GM23338 (cell line): ENCODE measurements around the gene CCNA1. TPM values are rescaled to one million over a fixed set of nuclear protein-coding genes. Genes with fewer than 3 reads are reported as not detected.

Source experiments
- ATAC-seq: fragments of 200-7000 bp; cut with Tn5 transposase; 3 replicates; pipeline ENCODE4 v1.9.1; 2020
- DNase-seq: peaks from one replicate; pipeline ENCODE4 v3.0.0-alpha.2; 2015; ENCODE audit warnings: low spot score
- H2AFZ ChIP-seq: fragments of 200-600 bp; sonication (generic); 2 replicates; pipeline ENCODE4 v1.8.0; 2016; ENCODE audit warnings: antibody characterized with exemption, mild to moderate bottlenecking, moderate library complexity
- H3F3A ChIP-seq: fragments of 200-600 bp; sonication (generic); replicated peaks from 2 replicates; pipeline ENCODE4 v1.8.0; 2017; ENCODE audit warnings: antibody characterized with exemption, mixed run types, low read depth
- H3K27ac ChIP-seq: fragments of 200-600 bp; sonication (generic); 2 replicates; pipeline ENCODE4 v1.6.1; 2016; ENCODE audit warnings: low read depth
- H3K27me3 ChIP-seq: fragments of 200-600 bp; sonication (generic); 2 replicates; pipeline ENCODE4 v1.8.0; 2016; ENCODE audit warnings: mild to moderate bottlenecking, mixed run types, moderate library complexity; ENCODE audit not compliant: insufficient read depth
- H3K36me3 ChIP-seq: fragments of 200-600 bp; sonication (generic); 2 replicates; pipeline ENCODE4 v1.8.0; 2016; ENCODE audit warnings: mild to moderate bottlenecking; ENCODE audit not compliant: insufficient read depth
- H3K4me1 ChIP-seq: fragments of 200-600 bp; sonication (generic); 2 replicates; pipeline ENCODE4 v1.8.0; 2016; ENCODE audit warnings: mild to moderate bottlenecking, moderate library complexity; ENCODE audit not compliant: insufficient read depth
- H3K4me2 ChIP-seq: fragments of 200-600 bp; sonication (generic); 2 replicates; pipeline ENCODE4 v1.7.1; 2017; ENCODE audit warnings: mixed run types
- H3K4me3 ChIP-seq: fragments of 200-600 bp; sonication (generic); 2 replicates; pipeline ENCODE4 v1.6.1; 2016; ENCODE audit warnings: mixed run types
- H3K79me2 ChIP-seq: fragments of 200-600 bp; sonication (generic); replicated peaks from 2 replicates; pipeline ENCODE4 v1.8.0; 2017; ENCODE audit warnings: mild to moderate bottlenecking; ENCODE audit not compliant: insufficient read depth
- H3K9me2 ChIP-seq: fragments of 200-600 bp; sonication (generic); 2 replicates; pipeline ENCODE4 v1.8.0; 2017; ENCODE audit not compliant: insufficient read depth
- H4K20me1 ChIP-seq: fragments of 200-600 bp; sonication (generic); replicated peaks from 2 replicates; pipeline ENCODE4 v1.8.0; 2017; ENCODE audit warnings: mild to moderate bottlenecking; ENCODE audit not compliant: insufficient read depth
- H3K27ac Mint-ChIP-seq: 2 replicates; pipeline ENCODE4 v1.8.0; 2020; ENCODE audit warnings: inconsistent platforms, mild to moderate bottlenecking, moderate library complexity, mixed read lengths
- H3K27me3 Mint-ChIP-seq: 3 replicates; pipeline ENCODE4 v1.8.0; 2022; ENCODE audit warnings: low read depth, mild to moderate bottlenecking, moderate library complexity, mixed read lengths, inconsistent platforms; ENCODE audit not compliant: insufficient read depth, poor library complexity
- H3K36me3 Mint-ChIP-seq: 3 replicates; pipeline ENCODE4 v1.8.0; 2021; ENCODE audit warnings: low read depth, mild to moderate bottlenecking, inconsistent platforms, moderate library complexity, mixed read lengths
- H3K4me1 Mint-ChIP-seq: 3 replicates; pipeline ENCODE4 v1.8.0; 2020; ENCODE audit warnings: mild to moderate bottlenecking, inconsistent platforms, mixed read lengths
- H3K4me3 Mint-ChIP-seq: 3 replicates; pipeline ENCODE4 v1.8.0; 2021; ENCODE audit warnings: moderate library complexity, mild to moderate bottlenecking, inconsistent platforms, mixed read lengths
- H3K9me3 Mint-ChIP-seq: 3 replicates; pipeline ENCODE4 v1.8.0; 2020; ENCODE audit warnings: moderate library complexity, mild to moderate bottlenecking, inconsistent platforms, mixed read lengths
- CREB1 ChIP-seq: fragments of 250-450 bp; sonication (Bioruptor Pico); IDR thresholded peaks from 2 replicates; pipeline ENCODE4 v1.5.0; 2020; ENCODE audit warnings: low read depth, mild to moderate bottlenecking, moderate library complexity
- EZH2 ChIP-seq: fragments of 200-600 bp; sonication (generic); IDR thresholded peaks from one replicate; pipeline ENCODE4 v1.8.0; 2017; ENCODE audit warnings: antibody characterized with exemption, mild to moderate bottlenecking, low read depth; ENCODE audit not compliant: unreplicated experiment
- EZH2phosphoT487 ChIP-seq: fragments of 200-600 bp; sonication (generic); IDR thresholded peaks from one replicate; pipeline ENCODE4 v1.8.1; 2018; ENCODE audit warnings: antibody characterized with exemption; ENCODE audit not compliant: unreplicated experiment
- JUNB ChIP-seq: IDR thresholded peaks from one replicate; pipeline ENCODE4 v1.6.1; 2016; ENCODE audit warnings: antibody characterized with exemption; ENCODE audit not compliant: unreplicated experiment
- NANOG ChIP-seq: IDR thresholded peaks from 2 replicates; pipeline ENCODE4 v1.6.1; 2016; ENCODE audit warnings: antibody characterized with exemption, borderline replicate concordance
- POLR2AphosphoS5 ChIP-seq: IDR thresholded peaks from 2 replicates; pipeline ENCODE4 v1.6.1; 2016; ENCODE audit warnings: antibody characterized with exemption, low read depth
- STAT1 ChIP-seq: IDR thresholded peaks from one replicate; pipeline ENCODE4 v1.6.1; 2016; ENCODE audit warnings: antibody characterized with exemption; ENCODE audit not compliant: unreplicated experiment
- ZNF114 ChIP-seq: fragments of 250-450 bp; sonication (Bioruptor Pico); IDR thresholded peaks from 2 replicates; pipeline ENCODE4 v1.5.0; 2020; ENCODE audit warnings: mild to moderate bottlenecking, moderate library complexity
- ZNF331 ChIP-seq: fragments of 250-450 bp; sonication (Bioruptor Pico); IDR thresholded peaks from 2 replicates; pipeline ENCODE4 v1.5.0; 2020; ENCODE audit warnings: low read depth, mild to moderate bottlenecking, moderate library complexity
- polyA plus RNA-seq: library from polyadenylated mRNA; unstranded; fragments of >200 nt; fragmentation: Nextera tagmentation; extraction: Ambion mirVana; gene quantifications from 2 replicates; pipeline ENCODE4 v1.2.1, GENCODE V29; 2016
- total RNA-seq: library from RNA; depleted of rRNA; stranded (reverse); fragments of >200 nt; shearing (Covaris generic); gene quantifications from 2 replicates; pipeline ENCODE4 v1.2.3, GENCODE V29; 2014
- TF ChIP-seq, protein P1 (sequence below): IDR thresholded peaks from 2 replicates; pipeline ENCODE4 v1.6.1; 2016; ENCODE audit warnings: antibody characterized with exemption
- TF ChIP-seq, protein P2 (sequence below): fragments of 250-450 bp; sonication (Bioruptor Pico); IDR thresholded peaks from 2 replicates; pipeline ENCODE4 v1.5.0; 2020; ENCODE audit warnings: mild to moderate bottlenecking, moderate library complexity
- TF ChIP-seq, protein P3 (sequence below): IDR thresholded peaks from one replicate; pipeline ENCODE4 v1.6.1; 2018; ENCODE audit warnings: antibody characterized with exemption; ENCODE audit not compliant: unreplicated experiment
- TF ChIP-seq, protein P4 (sequence below), 2 experiments: fragments of 200-600 bp in 1 of 2; sonication (generic) in 1 of 2; conservative IDR thresholded peaks; 2 replicates each; pipeline versions ENCODE4 v1.5.1 to v1.6.1; 2016 to 2017; ENCODE audit warnings: antibody characterized with exemption in 2 of 2, low read depth in 2 of 2, mild to moderate bottlenecking in 2 of 2, moderate library complexity in 1 of 2

The CCNA1 gene
- total and polyA plus RNA-seq, 2 experiments from 2014 or later = 3.8 to 7.4 TPM

GRCh38 chr13:36450534-36450933, 18.2 kb downstream of the CCNA1 start:
- no peak overlapping the region for H3K4me3 Mint-ChIP-seq

More at GRCh38 chr13:36450534-36450933, 18.2 kb downstream of the CCNA1 start:
- Mint-ChIP-seq H3K4me1 (peaks cover 19% of the 10 kb centered on the region), H3K36me3 (no peaks in the 10 kb centered on the region), H3K9me3 (no peaks in the 10 kb centered on the region), H3K27ac (no peak overlapping the region), H3K27me3 (no peaks in the 10 kb centered on the region)
- Histone ChIP-seq H3K36me3 (no peaks in the 10 kb centered on the region), H3K27me3 (no peaks in the 10 kb centered on the region), H3K4me3 (no peak overlapping the region), H3K4me2 (no peak overlapping the region), H3K27ac (no peak overlapping the region), H3K79me2 (no peaks in the 10 kb centered on the region), H3F3A (no peaks in the 10 kb centered on the region), H3K9me2 (no peaks in the 10 kb centered on the region), H3K4me1 (peaks cover 12% of the 10 kb centered on the region), H2AFZ (no peak overlapping the region; the same call in 1 of the 2 replicates), H4K20me1 (no peaks in the 10 kb centered on the region)
- no peak for ATAC-seq
- no peak for DNase-seq
- TF ChIP-seq, protein P1, sequence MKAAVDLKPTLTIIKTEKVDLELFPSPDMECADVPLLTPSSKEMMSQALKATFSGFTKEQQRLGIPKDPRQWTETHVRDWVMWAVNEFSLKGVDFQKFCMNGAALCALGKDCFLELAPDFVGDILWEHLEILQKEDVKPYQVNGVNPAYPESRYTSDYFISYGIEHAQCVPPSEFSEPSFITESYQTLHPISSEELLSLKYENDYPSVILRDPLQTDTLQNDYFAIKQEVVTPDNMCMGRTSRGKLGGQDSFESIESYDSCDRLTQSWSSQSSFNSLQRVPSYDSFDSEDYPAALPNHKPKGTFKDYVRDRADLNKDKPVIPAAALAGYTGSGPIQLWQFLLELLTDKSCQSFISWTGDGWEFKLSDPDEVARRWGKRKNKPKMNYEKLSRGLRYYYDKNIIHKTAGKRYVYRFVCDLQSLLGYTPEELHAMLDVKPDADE = no peak
- no peak for TF ChIP-seq ZNF331 (CRISPR knock-in tag)
- TF ChIP-seq, protein P2, sequence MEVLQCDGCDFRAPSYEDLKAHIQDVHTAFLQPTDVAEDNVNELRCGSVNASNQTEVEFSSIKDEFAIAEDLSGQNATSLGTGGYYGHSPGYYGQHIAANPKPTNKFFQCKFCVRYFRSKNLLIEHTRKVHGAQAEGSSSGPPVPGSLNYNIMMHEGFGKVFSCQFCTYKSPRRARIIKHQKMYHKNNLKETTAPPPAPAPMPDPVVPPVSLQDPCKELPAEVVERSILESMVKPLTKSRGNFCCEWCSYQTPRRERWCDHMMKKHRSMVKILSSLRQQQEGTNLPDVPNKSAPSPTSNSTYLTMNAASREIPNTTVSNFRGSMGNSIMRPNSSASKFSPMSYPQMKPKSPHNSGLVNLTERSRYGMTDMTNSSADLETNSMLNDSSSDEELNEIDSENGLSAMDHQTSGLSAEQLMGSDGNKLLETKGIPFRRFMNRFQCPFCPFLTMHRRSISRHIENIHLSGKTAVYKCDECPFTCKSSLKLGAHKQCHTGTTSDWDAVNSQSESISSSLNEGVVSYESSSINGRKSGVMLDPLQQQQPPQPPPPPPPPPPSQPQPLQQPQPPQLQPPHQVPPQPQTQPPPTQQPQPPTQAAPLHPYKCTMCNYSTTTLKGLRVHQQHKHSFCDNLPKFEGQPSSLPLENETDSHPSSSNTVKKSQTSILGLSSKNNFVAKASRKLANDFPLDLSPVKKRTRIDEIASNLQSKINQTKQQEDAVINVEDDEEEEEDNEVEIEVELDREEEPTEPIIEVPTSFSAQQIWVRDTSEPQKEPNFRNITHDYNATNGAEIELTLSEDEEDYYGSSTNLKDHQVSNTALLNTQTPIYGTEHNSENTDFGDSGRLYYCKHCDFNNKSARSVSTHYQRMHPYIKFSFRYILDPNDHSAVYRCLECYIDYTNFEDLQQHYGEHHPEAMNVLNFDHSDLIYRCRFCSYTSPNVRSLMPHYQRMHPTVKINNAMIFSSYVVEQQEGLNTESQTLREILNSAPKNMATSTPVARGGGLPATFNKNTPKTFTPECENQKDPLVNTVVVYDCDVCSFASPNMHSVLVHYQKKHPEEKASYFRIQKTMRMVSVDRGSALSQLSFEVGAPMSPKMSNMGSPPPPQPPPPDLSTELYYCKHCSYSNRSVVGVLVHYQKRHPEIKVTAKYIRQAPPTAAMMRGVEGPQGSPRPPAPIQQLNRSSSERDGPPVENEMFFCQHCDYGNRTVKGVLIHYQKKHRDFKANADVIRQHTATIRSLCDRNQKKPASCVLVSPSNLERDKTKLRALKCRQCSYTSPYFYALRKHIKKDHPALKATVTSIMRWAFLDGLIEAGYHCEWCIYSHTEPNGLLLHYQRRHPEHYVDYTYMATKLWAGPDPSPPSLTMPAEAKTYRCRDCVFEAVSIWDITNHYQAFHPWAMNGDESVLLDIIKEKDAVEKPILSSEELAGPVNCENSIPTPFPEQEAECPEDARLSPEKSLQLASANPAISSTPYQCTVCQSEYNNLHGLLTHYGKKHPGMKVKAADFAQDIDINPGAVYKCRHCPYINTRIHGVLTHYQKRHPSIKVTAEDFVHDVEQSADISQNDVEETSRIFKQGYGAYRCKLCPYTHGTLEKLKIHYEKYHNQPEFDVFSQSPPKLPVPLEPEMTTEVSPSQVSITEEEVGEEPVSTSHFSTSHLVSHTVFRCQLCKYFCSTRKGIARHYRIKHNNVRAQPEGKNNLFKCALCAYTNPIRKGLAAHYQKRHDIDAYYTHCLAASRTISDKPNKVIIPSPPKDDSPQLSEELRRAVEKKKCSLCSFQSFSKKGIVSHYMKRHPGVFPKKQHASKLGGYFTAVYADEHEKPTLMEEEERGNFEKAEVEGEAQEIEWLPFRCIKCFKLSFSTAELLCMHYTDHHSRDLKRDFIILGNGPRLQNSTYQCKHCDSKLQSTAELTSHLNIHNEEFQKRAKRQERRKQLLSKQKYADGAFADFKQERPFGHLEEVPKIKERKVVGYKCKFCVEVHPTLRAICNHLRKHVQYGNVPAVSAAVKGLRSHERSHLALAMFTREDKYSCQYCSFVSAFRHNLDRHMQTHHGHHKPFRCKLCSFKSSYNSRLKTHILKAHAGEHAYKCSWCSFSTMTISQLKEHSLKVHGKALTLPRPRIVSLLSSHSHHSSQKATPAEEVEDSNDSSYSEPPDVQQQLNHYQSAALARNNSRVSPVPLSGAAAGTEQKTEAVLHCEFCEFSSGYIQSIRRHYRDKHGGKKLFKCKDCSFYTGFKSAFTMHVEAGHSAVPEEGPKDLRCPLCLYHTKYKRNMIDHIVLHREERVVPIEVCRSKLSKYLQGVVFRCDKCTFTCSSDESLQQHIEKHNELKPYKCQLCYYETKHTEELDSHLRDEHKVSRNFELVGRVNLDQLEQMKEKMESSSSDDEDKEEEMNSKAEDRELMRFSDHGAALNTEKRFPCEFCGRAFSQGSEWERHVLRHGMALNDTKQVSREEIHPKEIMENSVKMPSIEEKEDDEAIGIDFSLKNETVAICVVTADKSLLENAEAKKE = no peak
- no peak for TF ChIP-seq CREB1 (CRISPR knock-in tag)
- no peak for TF ChIP-seq ZNF114 (CRISPR knock-in tag)
- TF ChIP-seq STAT1 = no peak
- TF ChIP-seq JUNB = no peak
- no peak for TF ChIP-seq POLR2AphosphoS5
- no peak for TF ChIP-seq NANOG
- no peak for TF ChIP-seq EZH2phosphoT487
- no peak for TF ChIP-seq EZH2
- TF ChIP-seq, protein P3, sequence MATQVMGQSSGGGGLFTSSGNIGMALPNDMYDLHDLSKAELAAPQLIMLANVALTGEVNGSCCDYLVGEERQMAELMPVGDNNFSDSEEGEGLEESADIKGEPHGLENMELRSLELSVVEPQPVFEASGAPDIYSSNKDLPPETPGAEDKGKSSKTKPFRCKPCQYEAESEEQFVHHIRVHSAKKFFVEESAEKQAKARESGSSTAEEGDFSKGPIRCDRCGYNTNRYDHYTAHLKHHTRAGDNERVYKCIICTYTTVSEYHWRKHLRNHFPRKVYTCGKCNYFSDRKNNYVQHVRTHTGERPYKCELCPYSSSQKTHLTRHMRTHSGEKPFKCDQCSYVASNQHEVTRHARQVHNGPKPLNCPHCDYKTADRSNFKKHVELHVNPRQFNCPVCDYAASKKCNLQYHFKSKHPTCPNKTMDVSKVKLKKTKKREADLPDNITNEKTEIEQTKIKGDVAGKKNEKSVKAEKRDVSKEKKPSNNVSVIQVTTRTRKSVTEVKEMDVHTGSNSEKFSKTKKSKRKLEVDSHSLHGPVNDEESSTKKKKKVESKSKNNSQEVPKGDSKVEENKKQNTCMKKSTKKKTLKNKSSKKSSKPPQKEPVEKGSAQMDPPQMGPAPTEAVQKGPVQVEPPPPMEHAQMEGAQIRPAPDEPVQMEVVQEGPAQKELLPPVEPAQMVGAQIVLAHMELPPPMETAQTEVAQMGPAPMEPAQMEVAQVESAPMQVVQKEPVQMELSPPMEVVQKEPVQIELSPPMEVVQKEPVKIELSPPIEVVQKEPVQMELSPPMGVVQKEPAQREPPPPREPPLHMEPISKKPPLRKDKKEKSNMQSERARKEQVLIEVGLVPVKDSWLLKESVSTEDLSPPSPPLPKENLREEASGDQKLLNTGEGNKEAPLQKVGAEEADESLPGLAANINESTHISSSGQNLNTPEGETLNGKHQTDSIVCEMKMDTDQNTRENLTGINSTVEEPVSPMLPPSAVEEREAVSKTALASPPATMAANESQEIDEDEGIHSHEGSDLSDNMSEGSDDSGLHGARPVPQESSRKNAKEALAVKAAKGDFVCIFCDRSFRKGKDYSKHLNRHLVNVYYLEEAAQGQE = no peak
- TF ChIP-seq, protein P4, sequence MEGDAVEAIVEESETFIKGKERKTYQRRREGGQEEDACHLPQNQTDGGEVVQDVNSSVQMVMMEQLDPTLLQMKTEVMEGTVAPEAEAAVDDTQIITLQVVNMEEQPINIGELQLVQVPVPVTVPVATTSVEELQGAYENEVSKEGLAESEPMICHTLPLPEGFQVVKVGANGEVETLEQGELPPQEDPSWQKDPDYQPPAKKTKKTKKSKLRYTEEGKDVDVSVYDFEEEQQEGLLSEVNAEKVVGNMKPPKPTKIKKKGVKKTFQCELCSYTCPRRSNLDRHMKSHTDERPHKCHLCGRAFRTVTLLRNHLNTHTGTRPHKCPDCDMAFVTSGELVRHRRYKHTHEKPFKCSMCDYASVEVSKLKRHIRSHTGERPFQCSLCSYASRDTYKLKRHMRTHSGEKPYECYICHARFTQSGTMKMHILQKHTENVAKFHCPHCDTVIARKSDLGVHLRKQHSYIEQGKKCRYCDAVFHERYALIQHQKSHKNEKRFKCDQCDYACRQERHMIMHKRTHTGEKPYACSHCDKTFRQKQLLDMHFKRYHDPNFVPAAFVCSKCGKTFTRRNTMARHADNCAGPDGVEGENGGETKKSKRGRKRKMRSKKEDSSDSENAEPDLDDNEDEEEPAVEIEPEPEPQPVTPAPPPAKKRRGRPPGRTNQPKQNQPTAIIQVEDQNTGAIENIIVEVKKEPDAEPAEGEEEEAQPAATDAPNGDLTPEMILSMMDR (conservative IDR thresholded peaks at IDR 0.05; ENCODE audit: low read depth in 2 of 2) = no peak
